Measurements from ENCODE around the gene CHST4. TPM values are rescaled to one million over a fixed set of nuclear protein-coding genes. Genes with fewer than 3 reads are reported as not detected.
"Not testable (repeated sequence)": the region's sequence is repeated elsewhere in the genome, so short reads cannot be mapped to it uniquely, and the experiment has no call there.

The CHST4 gene

GRCh38 chr16:71573387-71574094 lies 47.3 kb downstream of the CHST4 start:
- Histone ChIP-seq H3K4me2 (ENCODE audit: low read length) (no peak overlapping the region), H3K9ac (ENCODE audit: low read depth, low read length) (no peak overlapping the region), H3K9me3 (replicated peaks; ENCODE audit: low read length) (no peaks in the 10 kb centered on the region), H3K4me1 (ENCODE audit: control insufficient read depth, insufficient read depth, low read length) (no peaks in the 10 kb centered on the region), H3K27me3 (ENCODE audit: control insufficient read depth, insufficient read depth, low read length) (peaks cover 35% of the 10 kb centered on the region), H3K4me3 (ENCODE audit: low read length) (no peak overlapping the region), H3K36me3 (ENCODE audit: insufficient read depth, low read length) (no peaks in the 10 kb centered on the region)

GRCh38 chr16:71574702-71575101 lies 48.5 kb downstream of the CHST4 start:
- Histone ChIP-seq H3K9me3 (replicated peaks; ENCODE audit: low read length) (no peaks in the 10 kb centered on the region), H3K4me3 (ENCODE audit: low read length) (no peak overlapping the region), H3K9ac (ENCODE audit: low read depth, low read length) (no peak overlapping the region), H3K36me3 (ENCODE audit: insufficient read depth, low read length) (no peaks in the 10 kb centered on the region), H3K4me1 (ENCODE audit: control insufficient read depth, insufficient read depth, low read length) (no peaks in the 10 kb centered on the region), H3K4me2 (ENCODE audit: low read length) (no peak overlapping the region), H3K27me3 (ENCODE audit: control insufficient read depth, insufficient read depth, low read length) (peaks cover 35% of the 10 kb centered on the region)

- Histone ChIP-seq H3K36me3 (ENCODE audit: insufficient read depth, low read length) (no peaks in the 10 kb centered on the region), H3K4me2 (ENCODE audit: low read length) (no peak within 1 kb of the TSS), H3K4me1 (ENCODE audit: control insufficient read depth, insufficient read depth, low read length) (no peaks in the 10 kb centered on the region), H3K27me3 (ENCODE audit: control insufficient read depth, insufficient read depth, low read length) (peaks cover 27% of the 10 kb centered on the region), H3K9me3 (replicated peaks; ENCODE audit: low read length) (no peaks in the 10 kb centered on the region), H3K4me3 (ENCODE audit: low read length) (no peak within 1 kb of the TSS), H3K9ac (ENCODE audit: low read depth, low read length) (no peak within 1 kb of the TSS)
Observed at GRCh38 chr16:71576971-71577370, 50.7 kb downstream of the CHST4 start, which contains the start of gene TAT. TAT (minus strand) TSS chr16:71577092; CDS start chr16:71576415, 677 bp downstream.

- not testable (repeated sequence) for H3K4me1 ChIP-seq (ENCODE audit: control insufficient read depth, insufficient read depth, low read length); H3K36me3 ChIP-seq (ENCODE audit: insufficient read depth, low read length); H3K9ac ChIP-seq (ENCODE audit: low read depth, low read length); H3K4me3 ChIP-seq (ENCODE audit: low read length); H3K4me2 ChIP-seq (ENCODE audit: low read length); H3K9me3 ChIP-seq (replicated peaks; ENCODE audit: low read length)
- peaks cover 19% of the 10 kb centered on the region for H3K27me3 ChIP-seq (ENCODE audit: control insufficient read depth, insufficient read depth, low read length)
Observed at GRCh38 chr16:71582553-71582848, 56.3 kb downstream of the CHST4 start.

GRCh38 chr16:71584543-71585317 lies 58.5 kb downstream of the CHST4 start:
- H3K36me3 ChIP-seq (ENCODE audit: insufficient read depth, low read length) = no peaks in the 10 kb centered on the region
- H3K4me2 ChIP-seq (ENCODE audit: low read length) = no peak overlapping the region
- no peak overlapping the region for H3K4me3 ChIP-seq (ENCODE audit: low read length)
- no peaks in the 10 kb centered on the region for H3K4me1 ChIP-seq (ENCODE audit: control insufficient read depth, insufficient read depth, low read length)
- H3K9ac ChIP-seq (ENCODE audit: low read depth, low read length) = no peak overlapping the region
- H3K9me3 ChIP-seq (replicated peaks; ENCODE audit: low read length) = no peaks in the 10 kb centered on the region
- H3K27me3 ChIP-seq (ENCODE audit: control insufficient read depth, insufficient read depth, low read length) = peaks cover 17% of the 10 kb centered on the region

GRCh38 chr16:71585318-71585703 lies 59.1 kb downstream of the CHST4 start:
- H3K4me2 ChIP-seq (ENCODE audit: low read length) = no peak overlapping the region
- no peaks in the 10 kb centered on the region for H3K9me3 ChIP-seq (replicated peaks; ENCODE audit: low read length)
- H3K9ac ChIP-seq (ENCODE audit: low read depth, low read length) = no peak overlapping the region
- H3K36me3 ChIP-seq (ENCODE audit: insufficient read depth, low read length) = no peaks in the 10 kb centered on the region
- H3K4me3 ChIP-seq (ENCODE audit: low read length) = no peak overlapping the region
- peaks cover 17% of the 10 kb centered on the region for H3K27me3 ChIP-seq (ENCODE audit: control insufficient read depth, insufficient read depth, low read length)
- no peaks in the 10 kb centered on the region for H3K4me1 ChIP-seq (ENCODE audit: control insufficient read depth, insufficient read depth, low read length)

Small RNAs within 50 kb of the gene (small RNA-seq; reads per million reads assigned to genes)
- gene RNU6-1061P = not detected
